Retina (tissue), 1 donor: Measurements from ENCODE around the gene GAD1.

Experiments used
- DNase-seq: peaks from one replicate; pipeline ENCODE4 v3.0.0-alpha.2; 2016

GAD1 gene

GRCh38 chr2:170816504-170817092 is at the start of gene GAD1:
GAD1 (plus strand) TSS chr2:170816887; CDS start chr2:170818592, 1,705 bp downstream.
- peak; percentile 69 for DNase-seq

GRCh38 chr2:170770008-170770605 is 46.6 kb upstream of the GAD1 start, which contains the start of gene ERICH2:
ERICH2 (plus strand) TSS chr2:170770378; CDS start chr2:170770682, 304 bp downstream.
- DNase-seq, result peak; percentile 78

- DNase-seq, result peak; percentile 81
Observed at GRCh38 chr2:170770606-170771420, 45.9 kb upstream of the GAD1 start.

GRCh38 chr2:170771421-170771937 is 45.2 kb upstream of the GAD1 start:
- no peak for DNase-seq

- no peak for DNase-seq
Observed at GRCh38 chr2:170772295-170772694, 44.4 kb upstream of the GAD1 start.

GRCh38 chr2:170774074-170774473 is 42.6 kb upstream of the GAD1 start:
- DNase-seq, result no peak

- DNase-seq, result no peak
Observed at GRCh38 chr2:170778900-170779299, 37.8 kb upstream of the GAD1 start.

GRCh38 chr2:170779304-170779703 is 37.4 kb upstream of the GAD1 start:
- no peak for DNase-seq

- DNase-seq, result no peak
Observed at GRCh38 chr2:170782673-170783072, 34.0 kb upstream of the GAD1 start.

- DNase-seq, result no peak
Observed at GRCh38 chr2:170783549-170783948, 33.1 kb upstream of the GAD1 start.

- DNase-seq, result no peak
Observed at GRCh38 chr2:170798996-170799395, 17.7 kb upstream of the GAD1 start.

- no peak for DNase-seq
Observed at GRCh38 chr2:170806548-170806947, 10.1 kb upstream of the GAD1 start.

GRCh38 chr2:170812710-170813600 is 3.7 kb upstream of the GAD1 start:
- DNase-seq, result peak; percentile 82

- DNase-seq, result peak; percentile 78
Observed at GRCh38 chr2:170813611-170814532, 2.8 kb upstream of the GAD1 start.

- peak; percentile 59 for DNase-seq
Observed at GRCh38 chr2:170814533-170815230, 2.0 kb upstream of the GAD1 start.

GRCh38 chr2:170815311-170815710 is 1.4 kb upstream of the GAD1 start:
- no peak for DNase-seq

GRCh38 chr2:170815746-170816503 is 762 bp upstream of the GAD1 start:
- DNase-seq, result peak; percentile 95

- peak; percentile 81 for DNase-seq
Observed at GRCh38 chr2:170817093-170818035, 677 bp downstream of the GAD1 start.
